ENCODE measurements around the gene TAAR2.

GRCh38 chr6:132611616-132612015 lies 12.5 kb downstream of the TAAR2 start:
- TF ChIP-seq EZH2 (IDR thresholded peaks at IDR 0.05; ENCODE audit: insufficient read depth, poor library complexity, severe bottlenecking), result no peak
- no peak for TF ChIP-seq EZH2phosphoT487 (IDR thresholded peaks at IDR 0.05; ENCODE audit: insufficient read depth, low read depth)

Data from GM23248 (cell line).